ENCODE results near the gene DOCK9. TPM values are rescaled to one million over a fixed set of nuclear protein-coding genes. Genes with fewer than 3 reads are reported as not detected.

Gene DOCK9
- polyA plus RNA-seq, 1 of the 3 experiments (the other 2 are of a cell fraction), result 16.6 TPM

DNA sequence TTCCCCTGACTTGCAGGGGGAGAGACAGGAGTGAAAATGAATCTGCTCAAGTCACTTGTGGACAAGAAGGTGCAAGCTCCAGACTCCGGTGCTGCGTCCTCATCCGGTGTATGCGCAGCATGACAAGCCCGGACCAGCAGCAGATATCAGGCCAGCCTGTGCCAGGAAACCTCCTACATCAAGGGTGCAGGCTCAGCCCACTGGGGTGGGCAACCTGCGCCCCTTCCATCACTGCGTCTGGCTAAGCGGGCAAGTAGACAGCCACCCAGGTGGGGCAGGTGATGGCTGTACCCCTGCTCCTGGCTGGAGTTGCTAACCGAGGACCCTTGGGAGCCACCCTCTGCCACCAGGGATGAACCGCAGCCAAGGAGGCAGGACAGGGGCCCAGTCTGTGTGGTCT is 192.5 kb downstream of the DOCK9 start:
- Histone ChIP-seq H3K36me3 (replicated peaks in 1 of 2; ENCODE audit: control insufficient read depth in 1 of 2, insufficient read depth in 2 of 2, low read length in 1 of 2) (no peaks in the 10 kb centered on the region), H3K79me2 (ENCODE audit: insufficient read depth) (no peaks in the 10 kb centered on the region), H3K4me2 (no peak overlapping the region), H3K4me1 (ENCODE audit: control insufficient read depth in 1 of 2, insufficient read depth in 2 of 2, low read depth in 1 of 2, low read length in 1 of 2) (no peaks in the 10 kb centered on the region), H3K27ac (ENCODE audit: low read depth in 2 of 2, low read length in 1 of 2) (no peak overlapping the region), H3K27me3 (ENCODE audit: insufficient read depth) (no peaks in the 10 kb centered on the region), H3F3A (replicated peaks; ENCODE audit: insufficient read depth) (no peaks in the 10 kb centered on the region), H3K9me2 (no peaks in the 10 kb centered on the region), H3K4me3 (ENCODE audit: low read depth in 2 of 2, low read length in 1 of 2) (no peak overlapping the region), H2AFZ (ENCODE audit: low read depth) (no peak overlapping the region), H3K9me3 (no peaks in the 10 kb centered on the region), H4K20me1 (ENCODE audit: insufficient read depth) (no peaks in the 10 kb centered on the region), H3K9ac (no peak overlapping the region)
- DNase-seq, result no peak
- CTCF ChIA-PET, result no interaction called here
- 77% methylated on average over 7 of the region's 10 CpGs for WGBS (ENCODE audit: low lambda C conversion rate)
- TF ChIP-seq FOXJ3 (CRISPR knock-in tag; IDR thresholded peaks at IDR 0.05) (no peak), NRF1 (IDR thresholded peaks at IDR 0.05; ENCODE audit: low read depth, low read length) (no peak), RFX5 (IDR thresholded peaks at IDR 0.05; ENCODE audit: low read length) (no peak), EZH2phosphoT487 (IDR thresholded peaks at IDR 0.05; ENCODE audit: borderline replicate concordance, low read depth) (no peak), FOXM1 (IDR thresholded peaks at IDR 0.05; ENCODE audit: low read depth) (no peak), SMC3 (IDR thresholded peaks at IDR 0.05; ENCODE audit: low read depth, low read length) (no peak), TEAD4 (IDR thresholded peaks at IDR 0.05; ENCODE audit: borderline replicate concordance, insufficient read depth) (no peak), SIN3A (IDR thresholded peaks at IDR 0.05; ENCODE audit: borderline replicate concordance, low read depth, low read length) (no peak), MEF2A (IDR thresholded peaks at IDR 0.05; ENCODE audit: borderline replicate concordance, low read depth) (no peak), TCF12 (IDR thresholded peaks at IDR 0.05) (no peak), RCOR1 (IDR thresholded peaks at IDR 0.05; ENCODE audit: low read length) (no peak), YY1 (IDR thresholded peaks at IDR 0.05; ENCODE audit: low read depth) (no peak), JUND (IDR thresholded peaks at IDR 0.05) (no peak)
- TF ChIP-seq, protein P1, sequence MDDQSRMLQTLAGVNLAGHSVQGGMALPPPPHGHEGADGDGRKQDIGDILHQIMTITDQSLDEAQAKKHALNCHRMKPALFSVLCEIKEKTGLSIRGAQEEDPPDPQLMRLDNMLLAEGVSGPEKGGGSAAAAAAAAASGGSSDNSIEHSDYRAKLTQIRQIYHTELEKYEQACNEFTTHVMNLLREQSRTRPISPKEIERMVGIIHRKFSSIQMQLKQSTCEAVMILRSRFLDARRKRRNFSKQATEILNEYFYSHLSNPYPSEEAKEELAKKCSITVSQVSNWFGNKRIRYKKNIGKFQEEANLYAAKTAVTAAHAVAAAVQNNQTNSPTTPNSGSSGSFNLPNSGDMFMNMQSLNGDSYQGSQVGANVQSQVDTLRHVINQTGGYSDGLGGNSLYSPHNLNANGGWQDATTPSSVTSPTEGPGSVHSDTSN (IDR thresholded peaks at IDR 0.05), result no peak
- TF ChIP-seq, protein P2, sequence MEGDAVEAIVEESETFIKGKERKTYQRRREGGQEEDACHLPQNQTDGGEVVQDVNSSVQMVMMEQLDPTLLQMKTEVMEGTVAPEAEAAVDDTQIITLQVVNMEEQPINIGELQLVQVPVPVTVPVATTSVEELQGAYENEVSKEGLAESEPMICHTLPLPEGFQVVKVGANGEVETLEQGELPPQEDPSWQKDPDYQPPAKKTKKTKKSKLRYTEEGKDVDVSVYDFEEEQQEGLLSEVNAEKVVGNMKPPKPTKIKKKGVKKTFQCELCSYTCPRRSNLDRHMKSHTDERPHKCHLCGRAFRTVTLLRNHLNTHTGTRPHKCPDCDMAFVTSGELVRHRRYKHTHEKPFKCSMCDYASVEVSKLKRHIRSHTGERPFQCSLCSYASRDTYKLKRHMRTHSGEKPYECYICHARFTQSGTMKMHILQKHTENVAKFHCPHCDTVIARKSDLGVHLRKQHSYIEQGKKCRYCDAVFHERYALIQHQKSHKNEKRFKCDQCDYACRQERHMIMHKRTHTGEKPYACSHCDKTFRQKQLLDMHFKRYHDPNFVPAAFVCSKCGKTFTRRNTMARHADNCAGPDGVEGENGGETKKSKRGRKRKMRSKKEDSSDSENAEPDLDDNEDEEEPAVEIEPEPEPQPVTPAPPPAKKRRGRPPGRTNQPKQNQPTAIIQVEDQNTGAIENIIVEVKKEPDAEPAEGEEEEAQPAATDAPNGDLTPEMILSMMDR (IDR thresholded peaks at IDR 0.05), result no peak
- TF ChIP-seq, protein P3, sequence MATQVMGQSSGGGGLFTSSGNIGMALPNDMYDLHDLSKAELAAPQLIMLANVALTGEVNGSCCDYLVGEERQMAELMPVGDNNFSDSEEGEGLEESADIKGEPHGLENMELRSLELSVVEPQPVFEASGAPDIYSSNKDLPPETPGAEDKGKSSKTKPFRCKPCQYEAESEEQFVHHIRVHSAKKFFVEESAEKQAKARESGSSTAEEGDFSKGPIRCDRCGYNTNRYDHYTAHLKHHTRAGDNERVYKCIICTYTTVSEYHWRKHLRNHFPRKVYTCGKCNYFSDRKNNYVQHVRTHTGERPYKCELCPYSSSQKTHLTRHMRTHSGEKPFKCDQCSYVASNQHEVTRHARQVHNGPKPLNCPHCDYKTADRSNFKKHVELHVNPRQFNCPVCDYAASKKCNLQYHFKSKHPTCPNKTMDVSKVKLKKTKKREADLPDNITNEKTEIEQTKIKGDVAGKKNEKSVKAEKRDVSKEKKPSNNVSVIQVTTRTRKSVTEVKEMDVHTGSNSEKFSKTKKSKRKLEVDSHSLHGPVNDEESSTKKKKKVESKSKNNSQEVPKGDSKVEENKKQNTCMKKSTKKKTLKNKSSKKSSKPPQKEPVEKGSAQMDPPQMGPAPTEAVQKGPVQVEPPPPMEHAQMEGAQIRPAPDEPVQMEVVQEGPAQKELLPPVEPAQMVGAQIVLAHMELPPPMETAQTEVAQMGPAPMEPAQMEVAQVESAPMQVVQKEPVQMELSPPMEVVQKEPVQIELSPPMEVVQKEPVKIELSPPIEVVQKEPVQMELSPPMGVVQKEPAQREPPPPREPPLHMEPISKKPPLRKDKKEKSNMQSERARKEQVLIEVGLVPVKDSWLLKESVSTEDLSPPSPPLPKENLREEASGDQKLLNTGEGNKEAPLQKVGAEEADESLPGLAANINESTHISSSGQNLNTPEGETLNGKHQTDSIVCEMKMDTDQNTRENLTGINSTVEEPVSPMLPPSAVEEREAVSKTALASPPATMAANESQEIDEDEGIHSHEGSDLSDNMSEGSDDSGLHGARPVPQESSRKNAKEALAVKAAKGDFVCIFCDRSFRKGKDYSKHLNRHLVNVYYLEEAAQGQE (IDR thresholded peaks at IDR 0.05; ENCODE audit: low read depth, low read length), result no peak
- TF ChIP-seq, protein P4, sequence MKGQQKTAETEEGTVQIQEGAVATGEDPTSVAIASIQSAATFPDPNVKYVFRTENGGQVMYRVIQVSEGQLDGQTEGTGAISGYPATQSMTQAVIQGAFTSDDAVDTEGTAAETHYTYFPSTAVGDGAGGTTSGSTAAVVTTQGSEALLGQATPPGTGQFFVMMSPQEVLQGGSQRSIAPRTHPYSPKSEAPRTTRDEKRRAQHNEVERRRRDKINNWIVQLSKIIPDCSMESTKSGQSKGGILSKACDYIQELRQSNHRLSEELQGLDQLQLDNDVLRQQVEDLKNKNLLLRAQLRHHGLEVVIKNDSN (IDR thresholded peaks at IDR 0.05; ENCODE audit: borderline replicate concordance, low read depth), result no peak
- POLR2A ChIA-PET, result no interaction called here

Measured in SK-N-SH (cell line).